GM23338 (cell line): ENCODE data around the gene JUP. TPM values are rescaled to one million over a fixed set of nuclear protein-coding genes. Genes with fewer than 3 reads are reported as not detected.

Experiments used
- CREB1 ChIP-seq: fragments of 250-450 bp; sonication (Bioruptor Pico); IDR thresholded peaks from 2 replicates; pipeline ENCODE4 v1.5.0; 2020; ENCODE audit warnings: low read depth, mild to moderate bottlenecking, moderate library complexity
- ETS1 ChIP-seq: IDR thresholded peaks from 2 replicates; pipeline ENCODE4 v1.6.1; 2016; ENCODE audit warnings: antibody characterized with exemption
- NANOG ChIP-seq: IDR thresholded peaks from 2 replicates; pipeline ENCODE4 v1.6.1; 2016; ENCODE audit warnings: antibody characterized with exemption, borderline replicate concordance
- REST ChIP-seq: IDR thresholded peaks from one replicate; pipeline ENCODE4 v1.6.1; 2018; ENCODE audit warnings: antibody characterized with exemption; ENCODE audit not compliant: unreplicated experiment
- ZNF114 ChIP-seq: fragments of 250-450 bp; sonication (Bioruptor Pico); IDR thresholded peaks from 2 replicates; pipeline ENCODE4 v1.5.0; 2020; ENCODE audit warnings: mild to moderate bottlenecking, moderate library complexity
- ZNF462 ChIP-seq: fragments of 250-450 bp; sonication (Bioruptor Pico); IDR thresholded peaks from 2 replicates; pipeline ENCODE4 v1.5.0; 2020; ENCODE audit warnings: mild to moderate bottlenecking, moderate library complexity
- polyA plus RNA-seq: library from polyadenylated mRNA; unstranded; fragments of >200 nt; fragmentation: Nextera tagmentation; extraction: Ambion mirVana; gene quantifications from 2 replicates; pipeline ENCODE4 v1.2.1, GENCODE V29; 2016
- total RNA-seq: library from RNA; depleted of rRNA; stranded (reverse); fragments of >200 nt; shearing (Covaris generic); gene quantifications from 2 replicates; pipeline ENCODE4 v1.2.3, GENCODE V29; 2014

JUP gene
- total and polyA plus RNA-seq, 2 experiments from 2014 or later: 45.5 to 177 TPM

GRCh38 chr17:41735744-41736143 is 50.8 kb downstream of the JUP start (continued):
- TF ChIP-seq ZNF462: no peak
- no peak for TF ChIP-seq REST
- TF ChIP-seq CREB1 (CRISPR knock-in tag): no peak
- TF ChIP-seq ETS1: no peak
- TF ChIP-seq NANOG: no peak
- no peak for TF ChIP-seq ZNF114
